Measurements from ENCODE around the gene IFI35.
"Not testable (repeated sequence)": the region's sequence is repeated elsewhere in the genome, so short reads cannot be mapped to it uniquely, and the experiment has no call there.

Gene IFI35

GRCh38 chr17:43024407-43025289 lies 18.1 kb downstream of the IFI35 start, which contains the start of gene RND2:
Gene RND2 (plus strand): TSS chr17:43025231. CDS start chr17:43025348, 117 bp downstream.
- DNase-seq, result peak; percentile 88

- DNase-seq, result no peak
Observed at GRCh38 chr17:43025290-43025657, 18.7 kb downstream of the IFI35 start.

GRCh38 chr17:43025766-43026537 lies 19.4 kb downstream of the IFI35 start:
- no peak for DNase-seq

- DNase-seq, result no peak
Observed at GRCh38 chr17:43026595-43026994, 20.0 kb downstream of the IFI35 start.

GRCh38 chr17:43027091-43028032 lies 20.8 kb downstream of the IFI35 start:
- DNase-seq, result no peak

GRCh38 chr17:43028221-43028861 lies 21.8 kb downstream of the IFI35 start:
- DNase-seq, result no peak

GRCh38 chr17:43030137-43030767 lies 23.7 kb downstream of the IFI35 start:
- no peak for DNase-seq

GRCh38 chr17:43031666-43032065 lies 25.1 kb downstream of the IFI35 start:
- DNase-seq, result no peak

GRCh38 chr17:43033948-43034881 lies 27.6 kb downstream of the IFI35 start:
- no peak for DNase-seq

GRCh38 chr17:43034894-43035293 lies 28.3 kb downstream of the IFI35 start:
- no peak for DNase-seq

- DNase-seq, result no peak
Observed at GRCh38 chr17:43039646-43040045, 33.1 kb downstream of the IFI35 start.

GRCh38 chr17:43040655-43041054 lies 34.1 kb downstream of the IFI35 start:
- no peak for DNase-seq

GRCh38 chr17:43042025-43042628 lies 35.5 kb downstream of the IFI35 start:
- DNase-seq, result no peak

- DNase-seq, result no peak
Observed at GRCh38 chr17:43043307-43043706, 36.7 kb downstream of the IFI35 start.

- no peak for DNase-seq
Observed at GRCh38 chr17:43044024-43044423, 37.4 kb downstream of the IFI35 start.

- DNase-seq, result no peak
Observed at GRCh38 chr17:43051969-43052368, 45.4 kb downstream of the IFI35 start.

- DNase-seq, result not testable (repeated sequence)
Observed at GRCh38 chr17:43053008-43053407, 46.4 kb downstream of the IFI35 start.

GRCh38 chr17:43056051-43056450 lies 49.5 kb downstream of the IFI35 start:
- DNase-seq, result no peak

GRCh38 chr17:43062984-43063638 lies 56.5 kb downstream of the IFI35 start:
- DNase-seq, result no peak

All from T1000 (cell line).